ENCODE results near the gene CAMK1. TPM values are rescaled to one million over a fixed set of nuclear protein-coding genes. Genes with fewer than 3 reads are reported as not detected.

The CAMK1 gene
- total and polyA plus RNA-seq, 9 of the 15 experiments (the other 6 are each of a cell fraction or from before 2014, with no cell fraction given), result 0.23 to 10.7 (median 6.0) TPM

- TF ChIP-seq RERE (CRISPR knock-in tag; IDR thresholded peaks at IDR 0.05; ENCODE audit: borderline replicate concordance) (no peak), BRF2 (IDR thresholded peaks at IDR 0.05; ENCODE audit: borderline replicate concordance, insufficient read depth, insufficient read length) (no peak), ZNF140 (CRISPR knock-in tag; IDR thresholded peaks at IDR 0.05) (no peak), ELF1 (tag; IDR thresholded peaks at IDR 0.05) (no peak), SAFB2 (IDR thresholded peaks at IDR 0.05; ENCODE audit: borderline replicate concordance, low read depth, low read length, severe bottlenecking) (no peak), GABPA (tag; conservative IDR thresholded peaks at IDR 0.05; ENCODE audit: low read depth) (no peak), SRSF7 (optimal IDR thresholded peaks at IDR 0.05; ENCODE audit: low read depth, low read length) (no peak), BHLHE40 (IDR thresholded peaks at IDR 0.05; ENCODE audit: low read length) (peak; percentile 58), HEY1 (CRISPR knock-in tag; IDR thresholded peaks at IDR 0.05; ENCODE audit: borderline replicate concordance) (no peak), ZNF121 (CRISPR knock-in tag; conservative IDR thresholded peaks at IDR 0.05) (no peak), PCBP2 (IDR thresholded peaks at IDR 0.05; ENCODE audit: low read depth, low read length, poor library complexity, severe bottlenecking) (no peak), U2AF2 (optimal IDR thresholded peaks at IDR 0.05; ENCODE audit: low read depth, low read length) (no peak), KAT2B (IDR thresholded peaks at IDR 0.05; ENCODE audit: low read depth, low read length) (no peak), ZNF124 (CRISPR knock-in tag; IDR thresholded peaks at IDR 0.05) (no peak)
Observed at GRCh38 chr3:9770276-9770812, 597 bp upstream of the CAMK1 start (continued).
